AG20443 (cell line): ENCODE measurements around the gene CCDC154.

Experiments used
- DNase-seq: peaks from one replicate; pipeline ENCODE4 v3.0.0; 2012; ENCODE audit warnings: low spot score, mixed read lengths

The CCDC154 gene

DNA sequence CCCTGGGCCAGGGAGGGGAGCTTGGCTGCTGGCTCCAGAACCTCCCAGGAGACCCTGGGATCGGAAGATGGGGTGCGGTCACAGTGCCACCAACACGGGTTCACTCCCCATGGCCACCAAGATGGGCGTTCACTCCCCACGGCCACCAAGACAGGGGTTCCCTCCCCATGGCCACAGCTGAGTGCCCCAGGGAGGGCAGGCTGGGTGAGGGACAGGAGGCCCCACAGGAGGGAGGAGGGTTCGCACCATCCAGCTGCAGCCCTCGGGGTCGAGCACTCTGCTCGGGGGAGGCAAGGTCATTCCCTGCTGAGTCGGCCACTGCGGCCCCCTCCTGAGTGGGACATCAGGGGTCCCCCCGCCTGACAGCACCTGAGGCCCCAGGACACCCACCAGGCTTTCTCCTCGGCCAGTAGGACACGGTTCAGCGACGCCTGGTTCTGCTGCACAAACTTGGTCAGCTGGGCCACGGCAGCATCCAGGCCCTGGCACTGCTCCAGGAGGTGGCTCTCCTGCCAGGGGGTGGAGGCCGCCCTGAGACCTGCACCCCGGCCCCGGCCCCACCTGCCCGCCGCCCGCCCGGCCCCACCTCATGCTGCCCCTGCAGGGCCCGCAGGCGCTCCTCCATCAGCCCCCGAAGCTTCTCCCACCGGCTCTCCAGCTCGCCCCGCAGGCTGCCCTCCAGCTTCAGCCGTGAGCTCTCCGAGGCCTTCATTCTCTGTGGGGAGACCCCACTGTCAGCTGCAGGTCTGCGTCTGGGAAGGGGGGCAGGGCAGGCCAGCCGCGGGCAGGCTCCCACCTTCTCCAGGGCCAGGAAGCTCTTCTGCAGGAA is 5.9 kb downstream of the CCDC154 start:
- DNase-seq = no peak

DNA sequence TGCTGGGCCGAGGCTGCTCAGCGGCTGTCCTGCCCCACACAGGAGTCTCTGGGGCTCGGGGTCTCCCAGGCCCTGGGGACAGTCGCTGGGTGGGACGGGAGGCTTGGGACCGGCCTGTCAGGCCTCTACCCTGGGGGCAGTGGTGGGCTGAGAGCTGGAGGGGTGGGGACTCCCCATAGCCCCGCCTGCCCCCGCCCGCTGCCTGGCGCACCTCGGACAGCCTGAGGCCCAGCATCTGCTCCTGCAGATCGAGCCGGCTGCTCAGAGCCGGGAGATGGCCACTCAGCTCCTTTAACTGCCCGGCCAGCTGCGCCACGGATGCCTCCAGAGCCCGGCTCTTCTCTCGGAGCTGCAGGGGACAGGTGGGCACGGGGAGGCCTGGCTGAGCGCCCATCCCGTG is 6.8 kb downstream of the CCDC154 start:
- DNase-seq = no peak

DNA sequence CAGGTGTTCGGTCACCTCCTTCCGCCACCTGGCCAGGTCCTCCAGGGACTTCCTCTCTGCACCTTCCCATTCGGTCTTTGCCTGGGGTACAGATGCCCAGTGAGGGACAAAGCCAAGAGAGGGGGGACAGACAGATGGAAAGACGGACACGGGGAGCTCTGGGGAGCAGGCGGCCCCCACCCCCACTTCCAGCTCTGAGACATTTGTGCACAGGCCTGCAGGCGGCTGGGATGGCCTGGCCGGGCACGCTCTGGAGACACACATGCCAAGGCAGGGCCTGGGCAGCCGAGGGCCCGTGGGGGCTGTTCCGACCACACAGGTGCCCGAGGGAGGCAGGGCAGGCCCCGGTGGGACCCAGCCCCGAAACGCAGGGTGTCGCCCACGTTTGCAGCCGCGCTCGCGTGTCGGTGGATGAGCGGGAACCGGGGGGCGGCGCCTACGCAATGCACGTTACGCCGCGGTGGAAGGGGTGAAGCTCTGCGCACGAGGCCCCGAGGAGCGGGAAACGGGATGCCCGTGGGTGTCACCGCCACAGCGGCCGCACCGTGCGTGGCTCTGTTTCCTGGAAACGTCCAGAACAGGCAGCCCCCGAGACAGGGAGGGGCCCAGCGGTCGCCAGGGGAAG is 7.5 kb downstream of the CCDC154 start:
- no peak for DNase-seq

DNA sequence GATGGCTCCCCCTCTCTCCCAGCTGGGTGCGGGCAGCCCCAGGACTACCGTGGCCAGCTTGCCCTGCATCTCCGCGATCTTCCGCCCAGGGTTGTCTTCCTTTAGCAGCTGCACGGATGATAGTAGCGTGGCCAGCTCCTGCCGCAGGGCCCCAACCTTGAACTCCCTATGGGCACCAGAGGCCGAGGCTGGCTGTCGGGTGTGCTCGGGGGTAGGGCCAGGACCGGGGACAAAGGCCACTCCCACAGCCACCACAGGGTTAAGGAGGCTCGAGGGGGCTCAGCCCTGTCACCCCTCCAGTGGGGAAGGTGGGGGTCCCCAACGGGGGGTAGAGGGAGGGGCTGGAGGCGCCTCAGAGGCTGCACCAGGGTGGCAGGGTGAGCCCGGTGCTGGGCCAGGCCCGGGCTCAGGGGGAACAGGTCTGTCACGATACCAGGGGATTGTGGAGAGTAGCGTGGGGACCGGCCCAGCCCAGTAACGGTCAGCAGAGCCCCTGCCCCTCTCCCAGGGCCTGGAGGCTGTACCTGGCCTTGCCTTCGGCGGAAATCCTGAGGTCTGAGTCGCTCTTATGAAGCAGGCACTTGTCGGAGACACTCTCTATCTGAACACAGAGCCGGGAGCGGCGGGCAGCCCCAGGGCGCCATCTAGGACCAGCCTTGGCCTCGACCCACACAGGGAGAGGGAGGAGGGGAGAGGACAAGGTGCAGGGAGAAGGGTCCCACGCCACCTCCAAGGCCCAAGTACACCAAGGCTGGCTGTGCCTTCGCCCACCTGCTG is 8.2 kb downstream of the CCDC154 start:
- DNase-seq = no peak

DNA sequence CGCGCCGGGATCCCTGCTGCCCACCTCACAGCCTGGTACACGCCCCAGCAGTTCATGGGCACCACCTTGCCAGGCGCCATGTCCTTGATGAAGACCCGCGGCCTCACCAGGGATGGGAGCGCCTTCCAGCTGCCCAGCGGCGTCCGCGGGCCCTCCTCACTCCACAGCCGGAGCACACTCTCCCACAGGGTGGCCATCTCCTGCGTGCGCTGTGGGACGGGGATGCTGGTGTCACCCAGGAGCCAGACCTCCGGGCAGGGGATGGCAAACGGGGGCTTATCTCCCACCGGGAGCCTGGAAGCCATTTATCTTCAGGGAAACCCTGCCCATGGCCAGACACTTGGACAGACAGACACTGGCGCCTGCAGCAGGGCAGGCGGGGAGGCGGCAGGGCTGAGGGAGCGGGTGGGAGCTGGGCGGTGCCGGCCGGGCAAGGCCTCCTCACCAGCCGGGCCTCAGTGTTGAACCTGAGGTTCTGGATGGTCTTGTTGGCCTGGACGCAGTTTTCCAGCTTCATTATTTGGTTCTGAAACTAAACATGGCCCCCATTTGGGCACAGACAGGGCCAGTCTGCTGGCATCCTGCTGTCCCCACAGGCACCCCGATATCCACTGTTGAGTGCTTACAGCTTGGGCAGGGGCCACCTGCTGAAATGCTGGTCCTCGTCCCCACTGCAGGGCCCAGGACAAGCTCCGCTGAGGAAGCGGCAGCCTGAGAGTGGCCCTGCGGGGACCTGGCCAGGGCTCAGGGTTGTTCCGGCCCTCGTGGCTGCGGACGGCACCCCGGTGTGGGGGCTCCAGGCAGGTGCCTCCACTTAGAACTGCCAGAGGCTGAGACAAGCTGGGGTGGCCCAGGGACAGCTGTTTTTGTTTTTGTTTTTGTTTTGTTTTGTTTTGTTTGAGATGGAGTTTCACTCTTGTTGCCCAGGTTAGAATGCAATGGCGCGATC is 9.4 kb downstream of the CCDC154 start:
- no peak for DNase-seq

DNA sequence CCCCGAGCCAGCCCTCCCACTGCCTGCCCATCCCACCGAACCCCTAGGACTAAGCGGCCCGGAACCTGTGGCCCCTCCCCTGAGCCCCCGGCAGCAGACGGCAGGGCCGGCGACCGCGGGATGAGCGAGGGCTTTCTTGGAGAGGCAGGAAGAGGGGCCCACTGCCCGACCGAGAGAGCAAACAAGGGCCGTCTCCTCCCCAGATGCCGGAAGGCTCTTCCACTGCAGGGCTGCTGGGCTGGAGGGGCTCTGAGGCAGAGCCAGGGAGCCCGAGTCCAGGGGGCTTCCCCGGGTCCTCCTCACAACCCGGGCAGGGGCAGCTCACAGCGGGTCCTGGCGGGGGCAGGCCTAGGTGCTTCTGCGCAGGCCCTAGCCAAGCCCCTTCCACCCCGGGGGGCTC is 10.6 kb downstream of the CCDC154 start:
- no peak for DNase-seq

DNA sequence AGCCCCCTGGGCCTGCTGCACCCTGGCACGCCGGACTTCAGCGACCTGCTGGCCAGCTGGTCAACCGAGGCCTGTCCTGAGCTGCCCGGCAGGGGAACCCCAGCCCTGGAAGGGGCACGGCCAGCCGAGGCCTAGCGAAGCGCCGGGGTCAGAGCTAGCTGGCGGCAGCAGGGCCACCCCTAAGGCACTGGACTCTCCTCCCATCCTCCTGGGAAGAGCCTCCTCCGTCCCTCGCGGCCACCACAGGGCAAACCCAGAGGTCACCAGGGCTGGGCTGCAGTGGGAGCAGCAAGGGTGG is 11.1 kb downstream of the CCDC154 start:
- no peak for DNase-seq

DNA sequence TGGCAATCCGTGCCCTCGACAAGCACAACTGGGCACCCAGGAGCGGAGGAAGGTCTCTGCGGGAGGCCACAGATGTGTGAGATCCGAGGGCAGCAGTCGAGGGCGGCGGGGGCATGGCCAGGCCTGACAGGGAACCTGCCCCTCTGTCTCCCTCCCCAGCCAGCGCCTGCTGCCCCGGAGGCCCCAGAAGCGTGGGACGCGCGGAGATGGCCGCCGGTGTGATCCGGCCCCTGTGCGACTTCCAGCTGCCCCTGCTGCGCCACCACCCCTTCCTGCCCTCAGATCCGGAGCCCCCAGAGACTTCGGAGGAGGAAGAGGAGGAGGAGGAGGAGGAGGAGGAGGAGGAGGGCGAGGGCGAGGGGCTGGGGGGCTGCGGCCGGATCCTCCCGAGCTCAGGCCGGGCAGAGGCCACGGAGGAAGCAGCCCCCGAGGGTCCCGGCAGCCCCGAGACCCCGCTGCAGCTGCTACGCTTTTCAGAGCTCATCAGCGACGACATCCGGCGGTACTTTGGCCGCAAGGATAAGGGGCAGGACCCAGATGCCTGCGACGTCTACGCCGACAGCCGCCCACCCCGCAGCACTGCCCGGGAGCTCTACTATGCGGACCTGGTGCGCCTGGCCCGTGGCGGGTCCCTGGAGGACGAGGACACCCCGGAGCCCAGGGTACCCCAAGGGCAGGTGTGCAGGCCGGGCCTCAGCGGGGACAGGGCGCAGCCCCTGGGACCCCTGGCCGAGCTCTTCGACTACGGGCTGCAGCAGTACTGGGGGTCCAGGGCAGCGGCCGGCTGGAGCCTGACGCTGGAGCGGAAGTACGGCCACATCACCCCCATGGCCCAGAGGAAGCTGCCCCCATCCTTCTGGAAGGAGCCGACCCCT is 11.7 kb downstream of the CCDC154 start:
- no peak for DNase-seq

DNA sequence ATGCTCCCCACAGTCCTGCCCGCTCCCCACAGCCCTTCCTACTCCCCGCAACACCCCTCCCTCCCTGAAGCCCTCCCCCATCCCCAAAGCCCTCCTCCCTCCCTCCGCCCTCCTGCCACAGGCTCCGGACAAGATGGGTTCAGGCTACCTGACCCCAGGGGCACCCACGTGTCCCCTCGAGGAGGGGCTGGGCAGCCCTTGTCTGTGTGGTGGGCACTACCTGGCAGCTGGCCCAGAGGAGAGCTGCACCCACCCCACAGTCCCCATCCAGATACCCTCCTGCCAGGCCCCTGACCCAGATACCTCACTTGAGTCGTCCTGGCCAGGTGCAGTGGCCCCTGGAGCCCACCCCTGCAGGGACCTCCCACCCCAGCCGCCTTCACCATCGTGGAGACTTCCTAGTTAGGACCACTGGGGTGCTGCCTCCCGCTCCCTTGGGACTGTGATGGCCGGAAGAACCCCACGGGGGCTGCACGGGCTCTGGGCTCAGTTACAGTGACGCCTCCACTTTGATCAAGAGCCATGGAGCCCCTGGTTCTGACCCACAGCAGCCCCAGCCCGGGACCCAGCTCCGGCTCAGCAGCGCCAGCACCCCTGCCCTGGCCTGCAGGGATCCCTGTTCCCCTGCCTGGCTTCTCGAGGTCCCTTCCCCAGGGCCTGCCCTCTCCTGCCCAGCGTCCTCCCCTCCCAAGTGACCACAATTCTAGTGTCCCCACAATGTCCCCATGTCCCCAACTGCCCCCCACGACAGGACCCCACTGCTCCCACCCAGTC is 12.7 kb downstream of the CCDC154 start:
- DNase-seq = no peak

DNA sequence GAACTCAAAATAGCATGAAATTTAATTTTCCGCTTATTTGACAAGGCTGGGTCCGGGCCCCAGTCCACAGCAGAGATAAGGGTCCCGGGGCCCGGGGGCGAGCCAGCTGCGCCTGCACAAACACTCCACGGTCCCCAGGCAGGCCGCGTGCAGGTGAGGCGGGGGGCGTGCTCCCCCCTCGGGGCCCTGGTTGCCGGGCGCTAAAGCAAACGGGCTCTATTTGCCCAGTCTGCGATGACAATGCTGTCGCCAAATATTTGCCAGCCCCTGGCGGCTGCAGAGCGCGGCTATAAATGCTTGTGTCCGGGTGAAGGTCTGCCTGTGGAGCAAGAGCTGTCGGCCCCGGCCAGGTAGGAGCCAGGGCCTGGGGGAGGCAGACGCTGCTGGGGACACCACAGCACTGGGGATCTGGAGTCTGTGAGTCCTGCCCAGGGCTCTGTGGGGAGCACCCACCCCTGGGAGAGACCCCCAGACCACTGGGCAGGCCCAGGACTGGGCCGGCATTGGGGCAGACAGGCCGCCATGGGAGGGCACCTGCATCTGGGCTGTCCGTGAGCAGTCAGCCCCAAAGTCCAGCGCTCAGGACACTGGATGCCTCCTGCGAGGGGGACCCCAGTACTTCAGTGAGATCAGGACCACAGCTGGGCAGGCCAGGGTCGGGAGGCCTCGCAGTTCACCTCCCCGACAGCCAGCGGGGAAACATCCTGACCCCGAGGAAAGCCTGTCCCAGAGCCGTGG is 13.4 kb downstream of the CCDC154 start, which contains the start of gene PERCC1:
TSS of gene PERCC1 (plus strand) at position 320 of the 738 bp plus-strand sequence. CDS start 1,516 bp downstream, outside the sequence.
- no peak for DNase-seq

DNA sequence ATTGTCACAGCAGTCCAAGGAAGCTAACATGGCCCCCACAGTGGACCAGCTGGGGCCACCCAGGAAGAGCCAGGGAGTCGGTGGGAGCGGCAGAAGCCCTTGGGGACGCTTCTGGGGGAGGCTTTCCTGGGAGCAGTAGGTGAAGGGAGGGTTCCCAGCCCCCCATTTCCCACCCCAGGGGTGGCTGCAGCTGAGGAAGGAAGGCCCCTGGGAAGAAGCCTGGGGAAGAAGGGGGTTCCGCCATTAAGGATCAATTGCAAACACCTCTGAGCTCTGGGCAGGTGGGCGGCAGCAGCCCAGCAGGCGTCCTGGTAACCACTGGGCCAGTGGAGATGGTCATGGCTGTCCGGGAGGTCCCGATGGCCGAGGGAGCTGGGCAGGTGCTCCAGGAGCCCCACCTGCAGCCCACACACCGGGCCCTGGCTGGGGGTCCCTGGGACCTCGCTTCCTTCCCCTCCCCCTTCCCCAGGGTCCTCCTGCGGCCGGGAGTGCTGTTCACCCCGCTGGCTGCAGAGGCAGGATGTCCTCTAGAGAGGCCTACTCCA is 14.1 kb downstream of the CCDC154 start:
- DNase-seq = no peak

DNA sequence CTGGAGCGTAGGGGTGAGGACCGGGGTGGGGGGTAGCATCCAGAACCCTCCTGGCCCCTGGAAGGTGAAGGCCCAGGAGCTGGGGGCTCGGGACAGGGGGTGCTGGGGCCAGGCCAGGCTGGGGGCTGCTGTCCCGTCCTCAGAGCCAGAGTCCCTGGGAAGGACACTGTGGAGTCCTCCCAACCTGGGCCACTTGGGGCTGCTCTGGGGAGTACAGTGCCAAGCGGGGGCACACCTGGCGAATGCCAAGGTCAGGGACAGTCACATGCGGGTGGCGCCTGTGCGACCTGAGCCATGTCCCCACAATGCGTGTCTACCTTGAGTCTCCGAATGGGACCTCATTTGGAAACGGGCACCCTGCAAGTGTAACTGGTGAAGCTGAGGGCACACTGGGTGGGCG is 14.7 kb downstream of the CCDC154 start:
- DNase-seq = no peak

DNA sequence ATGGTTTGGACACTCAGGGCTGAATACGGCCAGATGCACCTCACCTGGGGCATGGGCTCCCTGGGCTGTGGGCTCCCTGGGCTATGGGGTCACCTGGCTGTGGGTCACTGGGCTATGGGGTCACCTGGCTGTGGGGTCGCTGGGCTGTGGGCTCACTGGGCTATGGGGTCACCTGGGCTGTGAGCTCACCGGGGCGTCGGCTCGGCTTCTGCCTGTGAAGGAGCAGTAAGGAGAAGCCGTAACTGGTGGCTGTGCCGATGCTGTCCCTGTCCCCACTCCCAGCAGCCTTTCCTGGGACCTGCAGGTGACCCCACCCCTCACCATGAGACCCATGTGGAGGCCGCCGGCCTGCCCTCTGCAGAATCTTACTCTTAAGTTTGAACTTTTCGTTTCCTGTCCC is 15.3 kb downstream of the CCDC154 start:
- no peak for DNase-seq

DNA sequence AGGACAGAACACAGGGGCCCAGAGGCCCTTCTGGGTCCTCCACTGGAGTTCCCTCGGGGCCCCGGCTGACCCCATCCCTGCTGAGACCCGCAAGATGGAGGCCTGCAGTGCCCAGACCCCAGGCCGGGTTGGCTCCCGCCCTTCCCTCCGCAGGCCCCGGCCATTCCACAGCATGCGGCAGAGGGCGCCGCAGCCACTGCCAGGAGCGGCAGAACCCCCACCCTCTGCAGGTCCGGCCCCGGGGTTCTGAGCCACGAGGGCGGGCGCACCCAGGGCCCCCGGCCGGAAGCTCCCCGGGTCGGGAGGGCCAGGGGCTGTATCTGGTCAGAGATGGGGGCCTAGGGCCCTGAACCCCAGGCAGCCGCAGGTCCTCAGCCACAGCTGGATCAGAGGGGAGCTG is 15.8 kb downstream of the CCDC154 start:
- DNase-seq = peak; percentile 79

DNA sequence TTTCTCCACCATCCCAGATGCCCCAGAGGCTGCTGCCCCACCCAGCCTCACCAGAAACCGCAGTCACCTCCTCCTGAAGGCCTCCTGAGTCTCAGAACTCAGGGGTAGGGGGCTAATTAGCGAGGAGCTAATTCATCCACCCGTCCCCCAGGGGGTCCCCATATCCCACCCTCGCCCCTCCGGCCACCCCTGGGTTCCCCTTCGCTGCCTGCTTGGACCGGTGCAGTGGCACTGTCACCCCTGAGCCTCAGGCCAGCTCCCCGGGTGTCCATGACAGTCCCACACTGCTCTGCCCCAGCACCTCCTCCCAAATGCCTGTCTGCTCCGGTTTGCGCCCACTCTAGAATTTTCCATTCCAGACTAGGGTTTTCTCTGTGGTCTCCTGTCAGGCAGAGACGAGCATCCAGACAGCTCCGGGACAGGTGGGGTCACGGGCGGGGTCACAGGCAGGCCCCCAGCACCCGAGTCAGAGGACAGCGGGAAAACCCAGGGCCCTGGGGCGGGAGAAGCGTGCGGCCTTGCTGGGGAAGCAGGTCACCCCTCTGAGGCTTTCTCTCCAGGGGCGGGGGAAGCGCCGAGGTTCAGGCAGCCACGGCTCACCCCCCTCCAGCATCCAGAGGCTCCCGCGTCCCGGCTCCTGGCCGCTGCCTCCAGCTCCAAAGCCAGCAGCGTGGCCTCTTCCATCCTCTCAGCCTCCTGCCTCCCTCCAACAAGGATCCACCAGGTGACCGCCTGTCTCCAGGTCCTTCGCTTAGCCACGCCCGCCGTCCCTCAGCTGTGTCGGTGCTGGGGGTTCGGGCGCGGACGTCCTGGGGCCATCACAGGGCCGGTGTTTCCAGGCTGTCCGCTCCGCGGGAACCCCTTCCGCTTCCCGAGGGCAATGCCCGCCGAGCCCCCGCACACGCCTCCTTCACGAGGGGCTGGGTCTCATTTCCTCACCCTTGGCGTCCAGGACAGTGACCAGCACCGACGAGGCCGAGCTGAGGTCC is 16.6 kb downstream of the CCDC154 start:
- DNase-seq = no peak

DNA sequence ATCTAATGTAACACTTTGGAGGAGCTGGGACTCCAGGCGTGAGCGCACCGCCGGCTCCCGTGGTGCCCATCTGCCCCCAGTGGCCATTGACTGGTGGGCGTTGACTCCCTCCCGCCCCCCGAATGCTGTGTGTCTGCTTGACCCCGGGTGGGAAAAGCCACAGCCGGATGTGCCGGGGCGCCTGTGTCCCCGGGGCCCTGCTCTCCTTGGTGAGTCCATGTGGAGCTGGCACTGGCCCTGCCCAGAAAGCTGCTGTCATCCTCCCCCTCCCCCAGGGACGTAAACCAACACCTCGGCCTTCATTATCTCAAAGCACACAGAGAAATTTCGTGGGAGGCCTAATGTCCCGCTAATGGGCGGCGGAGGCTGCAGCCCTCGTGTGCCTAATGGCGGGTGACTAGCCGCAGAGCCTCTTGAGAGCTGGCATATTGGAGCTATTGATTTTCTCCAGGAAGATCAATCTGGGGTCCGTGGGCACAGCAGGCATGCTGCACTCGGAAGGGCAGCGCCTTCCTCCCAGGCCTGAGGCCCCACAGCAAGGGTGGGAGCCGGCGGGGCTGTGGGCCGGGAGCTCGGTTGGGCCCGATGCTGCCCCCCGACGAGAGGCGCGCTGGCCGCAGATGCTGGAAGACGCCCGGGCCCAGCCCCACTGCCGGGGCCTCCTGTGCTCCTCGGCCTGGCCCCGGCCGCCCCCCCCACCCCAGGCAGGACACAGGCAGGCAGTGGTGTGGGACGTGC is 17.5 kb downstream of the CCDC154 start:
- DNase-seq = no peak
